Measurements from ENCODE around the gene BIRC3.

The BIRC3 gene

GRCh38 chr11:102304686-102305085 lies 12.6 kb upstream of the BIRC3 start:
- no peak overlapping the region for H3K14ac ChIP-seq (ENCODE audit: low read length)
- H3K9ac ChIP-seq (ENCODE audit: low read length), result no peak overlapping the region
- H3K23ac ChIP-seq (ENCODE audit: low read length), result no peak overlapping the region
- no peak overlapping the region for H4K8ac ChIP-seq (ENCODE audit: low read depth, low read length)
- no peak overlapping the region for H2BK120ac ChIP-seq (ENCODE audit: insufficient read depth, low read length, poor library complexity)
- H3K36me3 ChIP-seq (ENCODE audit: control insufficient read depth in 1 of 2, insufficient read depth in 2 of 2, low read length in 2 of 2), result no peaks in the 10 kb centered on the region
- no peak for DNase-seq
- no peaks in the 10 kb centered on the region for H3K79me1 ChIP-seq (ENCODE audit: low read length)
- H3K9me3 ChIP-seq (ENCODE audit: insufficient read depth, low read depth, low read length), result peaks cover 2% of the 10 kb centered on the region
- no peaks in the 10 kb centered on the region for H3K27me3 ChIP-seq (ENCODE audit: insufficient read depth, low read length)
- no peak overlapping the region for H3K4me2 ChIP-seq (ENCODE audit: low read length)
- H2AFZ ChIP-seq (ENCODE audit: insufficient read depth, low read length, poor library complexity), result no peak overlapping the region
- WGBS (ENCODE audit: extremely low coverage, insufficient coverage, insufficient read length), result no CpG with 5 or more reads among the region's 4 CpGs
- H2BK12ac ChIP-seq (ENCODE audit: low read length), result no peak overlapping the region
- H3K4me3 ChIP-seq (ENCODE audit: low read depth, low read length), result no peak overlapping the region
- H3K4me1 ChIP-seq (ENCODE audit: control insufficient read depth in 1 of 2, insufficient read depth in 2 of 2, low read length in 2 of 2), result no peaks in the 10 kb centered on the region
- no peak overlapping the region for H2AK5ac ChIP-seq (ENCODE audit: low read length)
- H2BK5ac ChIP-seq (ENCODE audit: low read depth, low read length, poor library complexity), result no peak overlapping the region
- H3K27ac ChIP-seq (ENCODE audit: low read depth, low read length), result no peak overlapping the region
- H3K4ac ChIP-seq (ENCODE audit: low read depth, low read length), result no peak overlapping the region
- H4K91ac ChIP-seq (ENCODE audit: low read depth, low read length), result no peak overlapping the region
- no peak overlapping the region for H3K18ac ChIP-seq (ENCODE audit: low read length)
- H3K79me2 ChIP-seq (ENCODE audit: control insufficient read depth, insufficient read depth, low read length, poor library complexity), result no peaks in the 10 kb centered on the region
- no peak overlapping the region for H4K12ac ChIP-seq (ENCODE audit: low read depth, low read length)

DNA sequence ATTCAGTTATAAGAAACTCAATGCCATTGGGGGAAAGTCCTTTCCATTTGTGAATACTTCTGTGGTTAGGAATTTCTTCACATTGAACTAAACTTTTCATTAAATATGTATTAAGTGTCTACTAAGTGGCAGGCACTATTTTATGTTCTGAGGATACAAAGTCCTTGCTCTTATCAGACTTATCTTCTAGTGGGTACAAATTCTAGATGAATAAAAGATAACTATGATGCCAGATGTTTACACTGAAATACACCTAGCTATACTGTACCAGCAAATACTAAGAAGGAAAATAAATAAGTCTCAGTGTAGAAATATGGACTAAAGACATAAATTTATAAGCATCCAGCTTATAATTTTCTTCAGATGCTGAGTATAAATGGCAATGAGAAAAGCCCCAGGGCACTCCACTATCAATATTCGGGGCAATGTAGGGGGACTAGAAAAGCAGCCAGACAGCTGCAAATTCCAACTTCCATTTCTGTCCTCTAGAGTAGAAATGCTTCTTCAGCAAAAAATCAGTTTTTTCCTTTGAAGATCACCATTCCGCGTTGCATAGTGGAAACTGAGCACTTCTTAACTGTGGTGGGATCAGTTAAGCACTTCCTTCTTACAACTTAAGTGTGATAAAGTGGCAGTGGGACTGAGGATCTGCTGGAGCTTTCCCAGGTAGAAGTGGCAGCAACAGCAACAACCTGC lies 11.8 kb upstream of the BIRC3 start:
- H4K91ac ChIP-seq (ENCODE audit: low read depth, low read length), result no peak overlapping the region
- H3K36me3 ChIP-seq (ENCODE audit: control insufficient read depth in 1 of 2, insufficient read depth in 2 of 2, low read length in 2 of 2), result no peaks in the 10 kb centered on the region
- no peaks in the 10 kb centered on the region for H3K27me3 ChIP-seq (ENCODE audit: insufficient read depth, low read length)
- no peak overlapping the region for H4K8ac ChIP-seq (ENCODE audit: low read depth, low read length)
- no peak overlapping the region for H3K27ac ChIP-seq (ENCODE audit: low read depth, low read length)
- no peak overlapping the region for H3K4me2 ChIP-seq (ENCODE audit: low read length)
- peak in 1 of 2 donors; percentile 21 for DNase-seq
- H2BK12ac ChIP-seq (ENCODE audit: low read length), result no peak overlapping the region
- H3K79me2 ChIP-seq (ENCODE audit: control insufficient read depth, insufficient read depth, low read length, poor library complexity), result no peaks in the 10 kb centered on the region
- no peak overlapping the region for H2AK5ac ChIP-seq (ENCODE audit: low read length)
- H2AFZ ChIP-seq (ENCODE audit: insufficient read depth, low read length, poor library complexity), result no peak overlapping the region
- no peaks in the 10 kb centered on the region for H3K4me1 ChIP-seq (ENCODE audit: control insufficient read depth in 1 of 2, insufficient read depth in 2 of 2, low read length in 2 of 2)
- no peak overlapping the region for H3K9ac ChIP-seq (ENCODE audit: low read length)
- no peak overlapping the region for H3K18ac ChIP-seq (ENCODE audit: low read length)
- peaks cover 4% of the 10 kb centered on the region for H3K9me3 ChIP-seq (ENCODE audit: insufficient read depth, low read depth, low read length)
- H3K4ac ChIP-seq (ENCODE audit: low read depth, low read length), result no peak overlapping the region
- H3K79me1 ChIP-seq (ENCODE audit: low read length), result no peaks in the 10 kb centered on the region
- H4K12ac ChIP-seq (ENCODE audit: low read depth, low read length), result no peak overlapping the region
- no peak overlapping the region for H3K23ac ChIP-seq (ENCODE audit: low read length)
- no CpG with 5 or more reads among the region's 3 CpGs for WGBS (ENCODE audit: extremely low coverage, insufficient coverage, insufficient read length)
- H3K4me3 ChIP-seq (ENCODE audit: low read depth, low read length), result no peak overlapping the region
- H2BK5ac ChIP-seq (ENCODE audit: low read depth, low read length, poor library complexity), result no peak overlapping the region
- no peak overlapping the region for H3K14ac ChIP-seq (ENCODE audit: low read length)
- H2BK120ac ChIP-seq (ENCODE audit: insufficient read depth, low read length, poor library complexity), result no peak overlapping the region

- no CpG with 5 or more reads among the region's 5 CpGs for WGBS (ENCODE audit: extremely low coverage, insufficient coverage, insufficient read length)
- Histone ChIP-seq H2BK120ac (ENCODE audit: insufficient read depth, low read length, poor library complexity) (no peak overlapping the region), H4K91ac (ENCODE audit: low read depth, low read length) (no peak overlapping the region), H4K8ac (ENCODE audit: low read depth, low read length) (no peak overlapping the region), H3K36me3 (ENCODE audit: control insufficient read depth in 1 of 2, insufficient read depth in 2 of 2, low read length in 2 of 2) (no peaks in the 10 kb centered on the region), H3K14ac (ENCODE audit: low read length) (no peak overlapping the region), H2AFZ (ENCODE audit: insufficient read depth, low read length, poor library complexity) (no peak overlapping the region), H3K9ac (ENCODE audit: low read length) (no peak overlapping the region), H3K4me3 (ENCODE audit: low read depth, low read length) (no peak overlapping the region), H2AK5ac (ENCODE audit: low read length) (no peak overlapping the region), H2BK12ac (ENCODE audit: low read length) (no peak overlapping the region), H2BK5ac (ENCODE audit: low read depth, low read length, poor library complexity) (no peak overlapping the region), H4K12ac (ENCODE audit: low read depth, low read length) (no peak overlapping the region), H3K4me1 (ENCODE audit: control insufficient read depth in 1 of 2, insufficient read depth in 2 of 2, low read length in 2 of 2) (no peaks in the 10 kb centered on the region), H3K18ac (ENCODE audit: low read length) (no peak overlapping the region), H3K27ac (ENCODE audit: low read depth, low read length) (no peak overlapping the region), H3K23ac (ENCODE audit: low read length) (no peak overlapping the region), H3K9me3 (ENCODE audit: insufficient read depth, low read depth, low read length) (peaks cover 4% of the 10 kb centered on the region), H3K4me2 (ENCODE audit: low read length) (no peak overlapping the region), H3K79me2 (ENCODE audit: control insufficient read depth, insufficient read depth, low read length, poor library complexity) (no peaks in the 10 kb centered on the region), H3K27me3 (ENCODE audit: insufficient read depth, low read length) (no peaks in the 10 kb centered on the region), H3K4ac (ENCODE audit: low read depth, low read length) (no peak overlapping the region), H3K79me1 (ENCODE audit: low read length) (no peaks in the 10 kb centered on the region)
- DNase-seq, result peak; percentile 53 to 66
Observed at GRCh38 chr11:102306048-102306597, 11.2 kb upstream of the BIRC3 start.

GRCh38 chr11:102306817-102307726 lies 10.2 kb upstream of the BIRC3 start:
- Histone ChIP-seq H3K4me2 (ENCODE audit: low read length) (no peak overlapping the region), H3K79me2 (ENCODE audit: control insufficient read depth, insufficient read depth, low read length, poor library complexity) (no peaks in the 10 kb centered on the region), H2BK5ac (ENCODE audit: low read depth, low read length, poor library complexity) (no peak overlapping the region), H4K91ac (ENCODE audit: low read depth, low read length) (no peak overlapping the region), H3K4me3 (ENCODE audit: low read depth, low read length) (no peak overlapping the region), H3K18ac (ENCODE audit: low read length) (no peak overlapping the region), H3K4me1 (ENCODE audit: control insufficient read depth in 1 of 2, insufficient read depth in 2 of 2, low read length in 2 of 2) (no peaks in the 10 kb centered on the region), H2AFZ (ENCODE audit: insufficient read depth, low read length, poor library complexity) (no peak overlapping the region), H2AK5ac (ENCODE audit: low read length) (no peak overlapping the region), H3K36me3 (ENCODE audit: control insufficient read depth in 1 of 2, insufficient read depth in 2 of 2, low read length in 2 of 2) (no peaks in the 10 kb centered on the region), H3K9ac (ENCODE audit: low read length) (no peak overlapping the region), H3K27ac (ENCODE audit: low read depth, low read length) (no peak overlapping the region), H4K12ac (ENCODE audit: low read depth, low read length) (no peak overlapping the region), H3K23ac (ENCODE audit: low read length) (no peak overlapping the region), H3K9me3 (ENCODE audit: insufficient read depth, low read depth, low read length) (peaks cover 4% of the 10 kb centered on the region), H4K8ac (ENCODE audit: low read depth, low read length) (no peak overlapping the region), H2BK12ac (ENCODE audit: low read length) (no peak overlapping the region), H2BK120ac (ENCODE audit: insufficient read depth, low read length, poor library complexity) (no peak overlapping the region), H3K14ac (ENCODE audit: low read length) (no peak overlapping the region), H3K27me3 (ENCODE audit: insufficient read depth, low read length) (no peaks in the 10 kb centered on the region), H3K4ac (ENCODE audit: low read depth, low read length) (no peak overlapping the region), H3K79me1 (ENCODE audit: low read length) (no peaks in the 10 kb centered on the region)
- DNase-seq, result no peak
- WGBS (ENCODE audit: extremely low coverage, insufficient coverage, insufficient read length), result no CpG with 5 or more reads among the region's 9 CpGs

Measured in trophoblast cell (in vitro differentiated cells and primary cell).